AG04450 (cell line): ENCODE measurements around the gene CLEC3B. TPM values are rescaled to one million over a fixed set of nuclear protein-coding genes. Genes with fewer than 3 reads are reported as not detected.

Source experiments
- CTCF ChIA-PET: fragments of 300-600, 350-600 bp; formaldehyde crosslinking; extraction: SDS; loops from one replicate; lab custom pipeline; 2022; ENCODE audit warnings: antibody characterized with exemption, inconsistent platforms; lab: Charles Lee
- POLR2A ChIA-PET: fragments of 350-600 bp; formaldehyde crosslinking; extraction: SDS; loops from one replicate; lab custom pipeline; 2021; ENCODE audit warnings: antibody characterized with exemption, inconsistent platforms; lab: Yijun Ruan, JAX
- DNase-seq: peaks from one replicate; pipeline ENCODE4 v3.0.0-alpha.2; 2011; ENCODE audit warnings: low read depth, low spot score
- H3K27ac ChIP-seq: one replicate; pipeline ENCODE4 v1.5.1; 2012; ENCODE audit warnings: low read depth, low read length, control low read depth
- H3K27me3 ChIP-seq: one replicate; pipeline ENCODE4 v1.6.0; 2012; ENCODE audit warnings: low read length; ENCODE audit not compliant: control insufficient read depth, insufficient read depth
- H3K4me3 ChIP-seq: 2 replicates; pipeline ENCODE4 v1.5.1; 2011; ENCODE audit warnings: mild to moderate bottlenecking, low read depth, low read length, control low read depth
- H3K9me3 ChIP-seq: 2 replicates; pipeline ENCODE4 v1.5.1; 2012; ENCODE audit warnings: low read length; ENCODE audit not compliant: control insufficient read depth, insufficient read depth
- CTCF ChIP-seq: IDR thresholded peaks from 2 replicates; pipeline ENCODE4 v1.5.1; 2011; ENCODE audit warnings: low read depth, low read length, control low read depth, inconsistent platforms
- polyA minus RNA-seq: library from RNA; depleted of rRNA, polyadenylated mRNA; stranded (reverse); fragments of >200 nt; gene quantifications from 2 replicates; pipeline ENCODE4 v1.2.3, GENCODE V29; 2011; rRNA and poly(A)+ RNA removed
- polyA plus RNA-seq: library from polyadenylated mRNA; depleted of rRNA; stranded (reverse); fragments of >200 nt; gene quantifications from 2 replicates; pipeline ENCODE4 v1.2.3, GENCODE V29; 2011; rRNA removed

CLEC3B gene, protein sequence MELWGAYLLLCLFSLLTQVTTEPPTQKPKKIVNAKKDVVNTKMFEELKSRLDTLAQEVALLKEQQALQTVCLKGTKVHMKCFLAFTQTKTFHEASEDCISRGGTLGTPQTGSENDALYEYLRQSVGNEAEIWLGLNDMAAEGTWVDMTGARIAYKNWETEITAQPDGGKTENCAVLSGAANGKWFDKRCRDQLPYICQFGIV
- 4.3 and 4.8 TPM in 2 replicates for polyA plus RNA-seq
- polyA minus RNA-seq, result 0.60 and 0.91 TPM in 2 replicates

- Histone ChIP-seq H3K9me3 (peaks cover 4% of the 10 kb centered on the region), H3K27ac (no peak within 1 kb of the TSS), H3K27me3 (no peaks in the 10 kb centered on the region), H3K4me3 (0 out of 2 replicates have a peak within 1 kb of the TSS, but pooled peaks have one; percentile 7)
- TF ChIP-seq CTCF, result no peak
- ChIA-PET CTCF (no interaction called here), POLR2A (no interaction called here)
- DNase-seq, result no peak
Measured at GRCh38 chr3:45026038-45026437, at the start of gene CLEC3B. CLEC3B (plus strand) TSS chr3:45026303; CDS start chr3:45026363, 60 bp downstream.

DNA sequence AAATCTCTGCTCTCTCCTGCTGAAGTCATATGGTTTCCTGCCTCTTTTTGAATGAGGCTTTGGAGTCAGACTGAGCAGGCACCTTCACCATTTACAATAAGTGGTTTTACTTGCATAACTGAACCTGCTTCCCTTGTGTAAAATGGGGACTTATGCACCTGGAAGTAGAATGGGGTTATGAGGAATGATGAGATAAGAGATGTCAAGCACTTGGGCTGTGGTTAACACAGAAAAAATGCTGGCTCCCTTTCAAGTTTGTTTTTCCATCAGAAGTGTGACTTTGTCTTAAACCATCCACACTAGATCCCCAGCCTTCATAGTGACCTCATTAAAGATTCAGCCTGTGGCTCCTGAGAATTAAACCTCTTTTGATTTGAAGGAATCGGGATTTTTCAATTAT lies 44.9 kb upstream of the CLEC3B start:
- no peak for DNase-seq

DNA sequence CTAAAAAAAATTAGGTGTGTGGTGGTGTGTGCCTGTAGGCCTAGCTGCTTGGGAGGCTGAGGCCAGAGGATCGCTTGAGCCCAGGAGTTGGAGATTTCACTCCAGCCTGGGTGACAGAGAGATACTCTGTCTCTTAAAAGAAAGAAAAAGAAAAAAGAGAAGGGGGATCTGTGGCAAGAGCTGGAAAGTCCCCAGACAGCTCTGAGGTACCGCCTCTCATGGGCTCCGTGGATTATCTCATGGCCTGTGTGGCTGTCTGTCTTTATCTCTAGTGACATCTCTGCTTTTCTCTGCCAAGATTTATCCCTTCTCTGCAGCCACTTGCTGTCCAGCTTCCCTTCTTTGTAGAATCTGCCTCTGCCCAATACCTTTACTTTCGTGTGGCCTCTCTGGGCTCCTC lies 44.4 kb upstream of the CLEC3B start:
- TF ChIP-seq CTCF, result no peak
- Histone ChIP-seq H3K4me3 (no peak overlapping the region), H3K9me3 (no peaks in the 10 kb centered on the region; the same call in 1 of the 2 replicates), H3K27ac (no peak overlapping the region), H3K27me3 (no peaks in the 10 kb centered on the region)
- ChIA-PET CTCF (no interaction called here), POLR2A (interaction anchor here (0.5 kb wide), 1 partner anchor 350 kb away, joined by 3 read pairs; no protein-coding TSS in a partner anchor)
- DNase-seq, result no peak

More for the DNA sequence above, 44.9 kb upstream of the CLEC3B start:
- Histone ChIP-seq H3K27ac (no peak overlapping the region), H3K4me3 (no peak overlapping the region), H3K27me3 (no peaks in the 10 kb centered on the region), H3K9me3 (no peaks in the 10 kb centered on the region; the same call in 1 of the 2 replicates)
- ChIA-PET CTCF (no interaction called here), POLR2A (no interaction called here)
- TF ChIP-seq CTCF, result no peak

DNA sequence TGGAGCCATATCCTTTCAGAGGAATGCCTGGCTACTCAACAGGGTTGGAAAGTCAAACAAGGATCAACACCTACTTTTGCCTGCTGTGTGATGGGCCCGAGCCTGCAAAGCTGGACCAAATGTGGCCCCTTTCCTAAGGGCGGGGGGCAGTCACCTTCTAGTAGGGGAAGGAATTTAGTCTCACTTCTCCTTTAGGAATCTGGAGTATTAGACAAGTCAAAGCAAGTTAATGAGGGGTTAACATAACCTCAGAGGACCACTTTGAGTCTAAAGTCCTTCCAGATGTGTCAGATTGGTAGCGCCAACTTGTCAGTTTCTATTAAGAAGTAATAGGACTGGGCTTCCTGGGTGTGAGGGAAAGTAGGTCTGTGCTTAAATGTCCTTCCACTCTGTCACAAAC lies 43.3 kb upstream of the CLEC3B start:
- ChIA-PET POLR2A (no interaction called here), CTCF (interaction anchor here (2.4 kb wide), 1 partner anchor 10 kb away, joined by 14 read pairs; no protein-coding TSS in a partner anchor)
- H3K27me3 ChIP-seq, result no peaks in the 10 kb centered on the region
- no peak for TF ChIP-seq CTCF
- H3K9me3 ChIP-seq, result no peaks in the 10 kb centered on the region; the same call in 1 of the 2 replicates
- H3K4me3 ChIP-seq, result no peak overlapping the region
- H3K27ac ChIP-seq, result no peak overlapping the region
- no peak for DNase-seq

DNA sequence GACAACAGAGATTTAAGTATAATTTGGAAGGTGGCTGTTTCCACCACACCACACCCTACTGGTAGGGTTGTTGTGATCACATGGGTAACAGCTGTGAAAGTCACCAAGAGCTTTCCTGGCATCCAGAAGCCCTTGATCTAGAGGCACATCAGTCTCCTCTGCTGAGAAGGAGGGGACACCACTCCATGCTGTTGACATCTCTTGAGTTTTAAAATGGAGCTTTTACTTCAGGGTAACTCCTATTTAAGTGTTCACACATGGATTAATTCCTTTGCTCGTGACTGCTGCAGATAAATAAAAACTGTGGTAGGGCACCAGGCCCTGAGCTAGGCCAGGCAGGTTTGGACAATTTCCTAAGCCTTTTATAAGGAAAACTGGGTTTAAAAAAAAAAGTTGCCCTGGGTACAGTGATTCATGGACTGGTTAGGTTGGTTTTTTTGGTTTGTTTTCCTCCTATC lies 42.6 kb upstream of the CLEC3B start:
- Histone ChIP-seq H3K27me3 (no peaks in the 10 kb centered on the region), H3K27ac (no peak overlapping the region), H3K9me3 (no peaks in the 10 kb centered on the region; the same call in 1 of the 2 replicates), H3K4me3 (no peak overlapping the region)
- TF ChIP-seq CTCF, result no peak
- POLR2A ChIA-PET, result no interaction called here
- DNase-seq, result no peak
- CTCF ChIA-PET, result interaction anchor here (2.4 kb wide), 1 partner anchor 10 kb away, joined by 14 read pairs; no protein-coding TSS in a partner anchor
